NCI-H510A treated with DMSO at 0.1 percent for 48 hours (cell line): ENCODE results near the gene CCDC86.
A peak's percentile ranks its signal among the peaks of the same experiment; 100 is the strongest.

Source experiments
- DNase-seq: peaks from one replicate; lab custom pipeline; 2025; lab: John Stamatoyannopoulos, UW

CCDC86 gene

GRCh38 chr11:60868682-60869450, 27.0 kb downstream of the CCDC86 start:
- no peak for DNase-seq

GRCh38 chr11:60869451-60869825, 27.5 kb downstream of the CCDC86 start:
- no peak for DNase-seq

GRCh38 chr11:60870276-60870675, 28.4 kb downstream of the CCDC86 start:
- DNase-seq = peak; percentile 69

- no peak for DNase-seq
Measured at GRCh38 chr11:60870733-60871377, 28.9 kb downstream of the CCDC86 start.

GRCh38 chr11:60871378-60872061, 29.6 kb downstream of the CCDC86 start:
- DNase-seq = no peak

- DNase-seq = no peak
Measured at GRCh38 chr11:60872124-60872960, 30.4 kb downstream of the CCDC86 start.

GRCh38 chr11:60872961-60873524, 31.1 kb downstream of the CCDC86 start:
- no peak for DNase-seq

GRCh38 chr11:60873533-60873932, 31.6 kb downstream of the CCDC86 start:
- no peak for DNase-seq

GRCh38 chr11:60874421-60875365, 32.8 kb downstream of the CCDC86 start:
- no peak for DNase-seq

- no peak for DNase-seq
Measured at GRCh38 chr11:60875366-60876167, 33.7 kb downstream of the CCDC86 start.

- no peak for DNase-seq
Measured at GRCh38 chr11:60876168-60876485, 34.2 kb downstream of the CCDC86 start.

- no peak for DNase-seq
Measured at GRCh38 chr11:60878245-60879101, 36.6 kb downstream of the CCDC86 start.

- DNase-seq = no peak
Measured at GRCh38 chr11:60879104-60879503, 37.2 kb downstream of the CCDC86 start.

GRCh38 chr11:60879971-60880588, 38.2 kb downstream of the CCDC86 start:
- DNase-seq = no peak

GRCh38 chr11:60880643-60881282, 38.9 kb downstream of the CCDC86 start:
- peak; percentile 94 for DNase-seq

GRCh38 chr11:60887556-60887955, 45.6 kb downstream of the CCDC86 start:
- DNase-seq = peak; percentile 81

GRCh38 chr11:60889869-60890311, 48.0 kb downstream of the CCDC86 start:
- no peak for DNase-seq

GRCh38 chr11:60890696-60891095, 48.8 kb downstream of the CCDC86 start:
- no peak for DNase-seq
